HEK293T (cell line): ENCODE data around the gene GRIK2.

Source experiments
- BHLHE40 ChIP-seq: fragments of 450-650 bp; IDR thresholded peaks from 2 replicates; pipeline ENCODE4 v1.6.1; 2016; ENCODE audit warnings: mild to moderate bottlenecking, moderate library complexity, borderline replicate concordance
- FOXM1 ChIP-seq: fragments of 450-650 bp; IDR thresholded peaks from 2 replicates; pipeline ENCODE4 v1.6.1; 2017; ENCODE audit warnings: mild to moderate bottlenecking, borderline replicate concordance
- HDGF ChIP-seq: fragments of 450-650 bp; IDR thresholded peaks from 2 replicates; pipeline ENCODE4 v1.6.1; 2017; ENCODE audit warnings: antibody characterized with exemption, borderline replicate concordance
- NFRKB ChIP-seq: fragments of 450-650 bp; IDR thresholded peaks from 2 replicates; pipeline ENCODE4 v1.6.1; 2016; ENCODE audit warnings: mild to moderate bottlenecking, moderate library complexity
- TARDBP ChIP-seq: fragments of 450-650 bp; IDR thresholded peaks from 2 replicates; pipeline ENCODE4 v1.6.1; 2016
- TF ChIP-seq, protein P1 (sequence below): fragments of 450-650 bp; IDR thresholded peaks from 2 replicates; pipeline ENCODE4 v1.6.1; 2016

- TF ChIP-seq, protein P1, sequence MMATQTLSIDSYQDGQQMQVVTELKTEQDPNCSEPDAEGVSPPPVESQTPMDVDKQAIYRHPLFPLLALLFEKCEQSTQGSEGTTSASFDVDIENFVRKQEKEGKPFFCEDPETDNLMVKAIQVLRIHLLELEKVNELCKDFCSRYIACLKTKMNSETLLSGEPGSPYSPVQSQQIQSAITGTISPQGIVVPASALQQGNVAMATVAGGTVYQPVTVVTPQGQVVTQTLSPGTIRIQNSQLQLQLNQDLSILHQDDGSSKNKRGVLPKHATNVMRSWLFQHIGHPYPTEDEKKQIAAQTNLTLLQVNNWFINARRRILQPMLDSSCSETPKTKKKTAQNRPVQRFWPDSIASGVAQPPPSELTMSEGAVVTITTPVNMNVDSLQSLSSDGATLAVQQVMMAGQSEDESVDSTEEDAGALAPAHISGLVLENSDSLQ: no peak
- TF ChIP-seq NFRKB: no peak
- no peak for TF ChIP-seq BHLHE40
- no peak for TF ChIP-seq FOXM1
- TF ChIP-seq TARDBP: no peak
- TF ChIP-seq HDGF: no peak
Observed at GRCh38 chr6:101588343-101588742, 194.8 kb downstream of the GRIK2 start.
